Muscle layer of duodenum (tissue), 2 donors: ENCODE measurements around the gene AFF4.
"Not testable (repeated sequence)": the region's sequence is repeated elsewhere in the genome, so short reads cannot be mapped to it uniquely, and the experiment has no call there.

ENCODE experiments used
- H3K27ac ChIP-seq: one replicate; pipeline ENCODE4 v1.7.0; 2013; ENCODE audit warnings: mild to moderate bottlenecking, low read length
- H3K27me3 ChIP-seq: one replicate; pipeline ENCODE4 v1.7.0; 2013; ENCODE audit warnings: low read depth, mild to moderate bottlenecking, control low read depth, low read length
- H3K36me3 ChIP-seq, 2 donors: one replicate each; pipeline ENCODE4 v1.7.0; 2013; ENCODE audit warnings: low read length in 2 of 2, control low read depth in 1 of 2, mild to moderate bottlenecking in 1 of 2; ENCODE audit not compliant: insufficient read depth in 2 of 2, control insufficient read depth in 1 of 2
- H3K4me1 ChIP-seq, 2 donors: one replicate each; pipeline ENCODE4 v1.7.0; 2013; ENCODE audit warnings: low read length in 2 of 2, mild to moderate bottlenecking in 2 of 2, control low read depth in 1 of 2, moderate library complexity in 1 of 2; ENCODE audit not compliant: insufficient read depth in 2 of 2, control insufficient read depth in 1 of 2
- H3K4me3 ChIP-seq, 2 donors: one replicate each; pipeline ENCODE4 v1.7.0; 2013; ENCODE audit warnings: low read length in 2 of 2, low read depth in 1 of 2, mild to moderate bottlenecking in 1 of 2
- H3K9me3 ChIP-seq, 2 donors: one replicate each; pipeline ENCODE4 v1.7.0; 2013; ENCODE audit warnings: low read length in 2 of 2, control low read depth in 1 of 2, mild to moderate bottlenecking in 1 of 2; ENCODE audit not compliant: control insufficient read depth in 1 of 2
- donor health status: healthy.

The AFF4 gene

DNA sequence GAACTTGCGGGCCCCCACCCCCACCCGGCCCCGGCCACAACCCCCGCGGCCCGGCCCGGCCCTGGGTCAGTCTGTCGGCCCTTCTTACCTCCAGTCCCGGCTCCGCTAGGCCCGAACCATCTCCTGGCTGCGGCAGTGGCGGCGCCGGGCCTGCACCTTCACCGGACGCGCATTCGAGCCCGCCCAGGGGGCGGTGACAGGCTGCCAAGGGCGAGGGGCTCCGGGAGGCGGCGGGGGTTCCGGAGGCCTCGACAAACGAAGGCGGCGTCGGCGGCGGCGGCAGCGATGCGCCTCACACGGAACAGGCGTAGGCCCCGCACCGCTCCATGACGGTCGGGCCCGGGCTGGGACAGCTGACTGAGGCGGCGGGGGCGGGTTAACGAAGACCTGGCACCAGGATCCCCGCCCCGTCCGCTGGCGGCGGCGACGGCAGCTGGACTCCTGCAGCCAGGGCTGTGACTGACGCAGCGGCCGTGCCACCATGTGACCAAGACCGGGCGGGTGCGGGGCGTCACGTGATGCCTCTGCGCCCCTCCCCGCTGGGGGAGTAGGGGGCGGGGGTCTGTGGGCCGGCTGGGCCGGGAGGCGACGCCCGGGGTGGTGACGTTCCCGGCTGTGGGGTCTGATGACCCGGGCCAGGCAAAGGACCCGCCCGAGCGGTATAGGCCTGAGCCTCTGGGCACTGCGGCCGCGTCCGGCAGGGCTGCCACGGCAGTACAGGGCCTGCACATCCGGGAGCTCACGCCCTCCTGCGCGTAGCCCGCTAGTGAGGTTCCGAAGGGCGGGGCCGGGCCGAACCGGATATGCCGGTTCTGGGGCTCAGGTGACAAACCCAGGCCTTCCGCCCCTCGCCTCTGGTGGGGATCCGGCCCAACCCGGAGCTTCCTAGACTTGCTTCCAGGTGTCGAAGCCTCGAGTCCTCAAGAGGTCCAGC, at the start of gene AFF4:
AFF4 (minus strand) TSS at position 464 of the 934 bp plus-strand sequence. CDS start 26,445 bp downstream, outside the sequence.
- H3K4me3 ChIP-seq: peak within 1 kb of the TSS; percentile 79 to 93
- peak within 1 kb of the TSS; percentile 98 for H3K27ac ChIP-seq
- H3K4me1 ChIP-seq: peaks cover 0 to 27% of the 10 kb centered on the region in 2 donors
- no peaks in the 10 kb centered on the region for H3K9me3 ChIP-seq
- H3K36me3 ChIP-seq: peaks cover 0 to 11% of the 10 kb centered on the region in 2 donors
- no peaks in the 10 kb centered on the region for H3K27me3 ChIP-seq

- not testable (repeated sequence) for H3K27me3 ChIP-seq, H3K4me3 ChIP-seq, H3K9me3 ChIP-seq, H3K27ac ChIP-seq, H3K4me1 ChIP-seq
- H3K36me3 ChIP-seq: peaks cover 0 to 16% of the 10 kb centered on the region in 2 donors
These were observed 45.0 kb upstream of the AFF4 start for GRCh38 chr5:133008455-133008854.

GRCh38 chr5:133006653-133007052, 43.2 kb upstream of the AFF4 start:
- Histone ChIP-seq H3K27ac (no peak overlapping the region), H3K36me3 (peaks cover 0 to 23% of the 10 kb centered on the region in 2 donors), H3K9me3 (no peaks in the 10 kb centered on the region), H3K4me1 (no peaks in the 10 kb centered on the region), H3K4me3 (no peak overlapping the region), H3K27me3 (no peaks in the 10 kb centered on the region)

DNA sequence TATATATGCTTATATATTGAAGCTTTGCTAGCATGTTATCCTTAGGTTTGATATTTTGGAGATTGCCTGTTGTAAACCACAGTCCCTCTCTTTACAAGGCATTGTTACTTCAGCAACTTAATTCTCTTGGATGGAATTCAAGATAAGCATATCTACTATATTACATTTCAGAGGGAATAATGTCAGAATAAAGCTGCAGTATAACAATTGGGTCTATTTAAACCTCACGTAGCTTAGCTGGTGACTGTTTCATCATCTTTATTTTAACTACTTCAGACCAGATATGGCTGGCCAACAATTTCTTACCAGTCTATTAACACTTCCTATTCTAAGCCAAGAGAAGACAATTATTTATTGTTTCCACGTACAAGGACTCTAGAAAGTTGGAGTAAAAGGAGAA, 35.8 kb upstream of the AFF4 start:
- Histone ChIP-seq H3K4me3 (no peak overlapping the region), H3K27me3 (no peaks in the 10 kb centered on the region), H3K4me1 (no peaks in the 10 kb centered on the region), H3K36me3 (peaks cover 7 to 12% of the 10 kb centered on the region in 2 donors), H3K27ac (no peak overlapping the region), H3K9me3 (no peaks in the 10 kb centered on the region)

DNA sequence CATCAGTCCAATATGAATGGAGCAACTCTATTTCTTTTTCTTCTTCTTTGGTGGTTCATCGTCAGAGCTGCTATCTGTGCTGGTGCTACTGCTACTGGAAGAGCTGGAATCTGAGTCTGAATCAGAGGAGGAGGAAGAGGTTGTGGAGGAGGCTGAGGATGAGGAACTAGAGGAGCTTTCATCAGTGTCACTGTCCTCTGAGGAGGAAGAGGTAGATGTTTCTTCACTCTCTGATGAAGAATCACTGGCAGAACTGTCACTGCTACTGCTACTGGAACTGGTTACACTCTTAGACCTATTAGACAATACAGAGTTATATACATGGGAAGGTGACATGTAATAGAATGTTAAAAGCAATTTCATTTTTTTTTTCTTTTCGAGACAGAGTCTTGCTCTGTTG, 35.1 kb upstream of the AFF4 start:
- Histone ChIP-seq H3K4me3 (no peak overlapping the region), H3K27ac (no peak overlapping the region), H3K27me3 (no peaks in the 10 kb centered on the region), H3K4me1 (no peaks in the 10 kb centered on the region), H3K9me3 (no peaks in the 10 kb centered on the region), H3K36me3 (peaks cover 7 to 12% of the 10 kb centered on the region in 2 donors)

DNA sequence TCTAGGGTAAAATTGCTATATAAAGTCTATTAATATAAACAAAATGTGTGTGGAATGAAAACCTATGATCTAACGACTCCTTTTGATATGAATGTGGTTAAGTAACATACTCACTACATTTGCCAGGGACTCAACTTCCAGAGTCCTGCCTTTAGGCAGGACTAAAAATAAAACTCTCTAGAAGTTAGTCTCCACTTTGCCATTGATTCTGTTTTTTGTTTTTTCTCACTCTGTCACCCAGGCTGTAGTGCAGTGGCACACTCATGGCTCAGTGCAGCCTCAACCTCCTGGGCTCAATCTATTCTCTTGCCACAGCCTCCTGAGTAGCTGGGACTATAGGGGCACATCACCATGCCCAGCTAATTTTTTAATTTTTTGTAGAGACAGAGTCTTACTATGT, 32.9 kb upstream of the AFF4 start:
- no peaks in the 10 kb centered on the region for H3K9me3 ChIP-seq
- peaks cover 5 to 7% of the 10 kb centered on the region in 2 donors for H3K36me3 ChIP-seq
- H3K4me1 ChIP-seq: no peaks in the 10 kb centered on the region
- no peak overlapping the region for H3K27ac ChIP-seq
- H3K4me3 ChIP-seq: no peak overlapping the region
- H3K27me3 ChIP-seq: no peaks in the 10 kb centered on the region

GRCh38 chr5:132987531-132988408, 24.3 kb upstream of the AFF4 start:
- Histone ChIP-seq H3K27ac (no peak overlapping the region), H3K36me3 (no peaks in the 10 kb centered on the region), H3K4me3 (no peak overlapping the region), H3K4me1 (no peaks in the 10 kb centered on the region), H3K9me3 (no peaks in the 10 kb centered on the region), H3K27me3 (no peaks in the 10 kb centered on the region)

GRCh38 chr5:132982971-132983370, 19.5 kb upstream of the AFF4 start:
- H3K9me3 ChIP-seq, H3K4me1 ChIP-seq, H3K36me3 ChIP-seq, H3K27me3 ChIP-seq, H3K27ac ChIP-seq, H3K4me3 ChIP-seq: not testable (repeated sequence)

- Histone ChIP-seq H3K9me3 (peaks cover 4 to 7% of the 10 kb centered on the region in 2 donors), H3K27ac (no peak overlapping the region), H3K36me3 (no peaks in the 10 kb centered on the region), H3K4me1 (no peaks in the 10 kb centered on the region), H3K27me3 (no peaks in the 10 kb centered on the region), H3K4me3 (no peak overlapping the region)
These were observed 17.9 kb upstream of the AFF4 start for GRCh38 chr5:132981288-132981687.

DNA sequence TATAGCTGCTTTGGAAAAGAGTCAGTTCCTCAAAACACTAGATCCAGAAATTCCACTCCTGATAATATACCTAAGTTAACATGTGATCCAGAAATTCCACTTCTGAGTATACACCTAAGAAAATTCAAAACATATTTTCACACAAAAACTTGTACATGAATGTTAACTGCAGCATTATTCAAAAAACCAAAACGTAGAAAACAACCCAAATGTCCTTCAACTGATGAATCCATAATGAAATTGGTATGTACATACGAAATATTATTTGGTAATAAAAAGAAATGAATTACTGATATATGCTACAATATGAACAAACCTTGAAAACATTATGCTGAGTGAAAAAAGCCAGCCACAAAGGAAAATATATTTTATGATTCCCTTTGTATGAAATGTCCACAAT, 16.5 kb upstream of the AFF4 start:
- no peaks in the 10 kb centered on the region for H3K4me1 ChIP-seq
- H3K27me3 ChIP-seq: no peaks in the 10 kb centered on the region
- H3K9me3 ChIP-seq: peaks cover 4 to 7% of the 10 kb centered on the region in 2 donors
- no peak overlapping the region for H3K4me3 ChIP-seq
- H3K36me3 ChIP-seq: no peaks in the 10 kb centered on the region
- H3K27ac ChIP-seq: no peak overlapping the region

DNA sequence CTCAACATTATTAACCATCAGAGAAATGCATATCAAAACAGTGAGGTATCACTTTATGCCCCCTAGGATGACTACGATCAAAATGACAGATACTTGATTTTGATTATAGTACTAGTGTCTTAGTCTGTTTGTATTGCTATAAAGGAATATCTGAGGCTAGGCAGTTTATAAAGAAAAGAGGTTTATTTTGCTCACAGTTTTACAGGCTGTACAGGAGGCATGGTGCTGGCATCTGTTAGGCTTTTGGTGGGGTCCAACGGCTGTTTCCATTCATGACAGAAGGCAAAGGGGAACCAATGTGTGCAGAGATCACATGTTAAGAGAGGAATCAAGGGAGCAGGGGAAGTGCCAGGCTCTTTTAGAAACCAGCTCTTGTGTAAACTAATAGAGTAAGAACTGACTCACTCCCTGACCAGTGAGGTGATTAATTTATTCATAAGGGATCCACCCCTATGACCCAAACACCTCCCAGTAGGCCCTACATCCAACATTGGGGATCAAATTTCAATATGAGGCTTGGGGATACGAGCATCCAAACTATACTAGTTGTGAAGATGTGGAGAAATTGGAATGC, 16.0 kb upstream of the AFF4 start:
- peaks cover 4 to 7% of the 10 kb centered on the region in 2 donors for H3K9me3 ChIP-seq
- no peaks in the 10 kb centered on the region for H3K4me1 ChIP-seq

More for the DNA sequence above, 16.0 kb upstream of the AFF4 start:
- Histone ChIP-seq H3K27me3 (no peaks in the 10 kb centered on the region), H3K27ac (no peak overlapping the region), H3K4me3 (no peak overlapping the region), H3K36me3 (no peaks in the 10 kb centered on the region)
